Cardiac muscle cell (in vitro differentiated cells and primary cell): ENCODE measurements around the gene WDR19. TPM values are rescaled to one million over a fixed set of nuclear protein-coding genes. Genes with fewer than 3 reads are reported as not detected.
"Not testable (repeated sequence)": the region's sequence is repeated elsewhere in the genome, so short reads cannot be mapped to it uniquely, and the experiment has no call there.

Experiments
- DNase-seq, 2 donors: peaks; one replicate each; pipeline versions ENCODE4 v3.0.0 to v3.0.0-alpha.2; 2010 to 2017; ENCODE audit warnings: low read depth in 1 of 2, low spot score in 1 of 2
- H3K27ac ChIP-seq: fragments of 200-600 bp; sonication (generic); 2 replicates; pipeline ENCODE4 v1.5.1; 2016
- H3K27me3 ChIP-seq: fragments of 200-600 bp; sonication (generic); 2 replicates; pipeline ENCODE4 v1.6.0; 2016; ENCODE audit warnings: control low read depth
- H3K36me3 ChIP-seq: fragments of 200-600 bp; sonication (generic); 2 replicates; pipeline ENCODE4 v1.5.1; 2016; ENCODE audit warnings: control low read depth
- H3K4me1 ChIP-seq: fragments of 200-600 bp; sonication (generic); 2 replicates; pipeline ENCODE4 v1.8.1; 2017; ENCODE audit warnings: low read depth, mild to moderate bottlenecking, mixed run types
- H3K4me3 ChIP-seq: fragments of 200-600 bp; sonication (generic); 2 replicates; pipeline ENCODE4 v1.5.1; 2016; ENCODE audit warnings: mild to moderate bottlenecking
- H3K9me3 ChIP-seq: fragments of 200-600 bp; sonication (generic); 2 replicates; pipeline ENCODE4 v1.5.1; 2017; ENCODE audit warnings: low read depth, mild to moderate bottlenecking, control low read depth
- CTCF ChIP-seq: IDR thresholded peaks from 2 replicates; pipeline ENCODE4 v1.5.1; 2012; ENCODE audit warnings: low read depth, mild to moderate bottlenecking, low read length
- polyA plus RNA-seq: library from polyadenylated mRNA; unstranded; fragments of >200 nt; fragmentation: Nextera tagmentation; extraction: Ambion mirVana; gene quantifications from 2 replicates; pipeline ENCODE4 v1.2.1, GENCODE V29; 2016
- total RNA-seq: library from RNA; depleted of rRNA; stranded (reverse); fragments of >200 nt; gene quantifications from 2 replicates; pipeline ENCODE4 v1.2.3, GENCODE V29; 2016

Gene WDR19
- total and polyA plus RNA-seq, 2 experiments from 2014 or later, result 28.2 to 50.3 TPM

GRCh38 chr4:39285853-39286252 lies 103.5 kb downstream of the WDR19 start:
- H3K36me3 ChIP-seq, result peaks cover 40% of the 10 kb centered on the region
- no peak for TF ChIP-seq CTCF

GRCh38 chr4:39286263-39286662 lies 103.9 kb downstream of the WDR19 start:
- Histone ChIP-seq H3K27ac (no peak overlapping the region), H3K36me3 (peaks cover 44% of the 10 kb centered on the region), H3K27me3 (no peaks in the 10 kb centered on the region), H3K9me3 (no peaks in the 10 kb centered on the region), H3K4me1 (no peaks in the 10 kb centered on the region), H3K4me3 (no peak overlapping the region)
- TF ChIP-seq CTCF, result no peak
- no peak for DNase-seq

More at GRCh38 chr4:39285853-39286252, 103.5 kb downstream of the WDR19 start:
- Histone ChIP-seq H3K4me3 (no peak overlapping the region), H3K4me1 (no peaks in the 10 kb centered on the region), H3K27ac (no peak overlapping the region), H3K9me3 (no peaks in the 10 kb centered on the region), H3K27me3 (no peaks in the 10 kb centered on the region)
- DNase-seq, result no peak

DNA sequence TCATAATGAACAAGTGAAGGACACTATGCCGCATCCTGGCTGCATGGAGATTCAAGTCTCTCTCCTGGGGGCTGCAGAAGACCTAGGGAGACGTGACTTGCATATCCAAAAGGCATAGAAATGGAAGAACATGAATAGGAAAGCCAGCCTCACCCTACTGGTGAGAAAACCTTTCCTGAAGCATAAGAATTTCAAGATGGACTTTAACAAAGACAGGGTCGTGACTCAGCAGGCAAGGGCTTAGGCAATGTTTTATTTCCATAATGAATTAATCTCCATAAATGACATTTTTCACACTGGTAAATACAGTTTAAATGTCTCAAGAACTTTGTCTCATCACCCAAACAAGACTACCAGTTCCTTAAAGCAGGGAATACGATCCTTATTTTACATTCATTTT lies 104.9 kb downstream of the WDR19 start:
- no peak overlapping the region for H3K4me3 ChIP-seq
- no peak for DNase-seq
- H3K27me3 ChIP-seq, result no peaks in the 10 kb centered on the region
- H3K36me3 ChIP-seq, result peaks cover 44% of the 10 kb centered on the region
- no peak overlapping the region for H3K27ac ChIP-seq
- TF ChIP-seq CTCF, result no peak
- H3K4me1 ChIP-seq, result no peaks in the 10 kb centered on the region
- no peaks in the 10 kb centered on the region for H3K9me3 ChIP-seq

DNA sequence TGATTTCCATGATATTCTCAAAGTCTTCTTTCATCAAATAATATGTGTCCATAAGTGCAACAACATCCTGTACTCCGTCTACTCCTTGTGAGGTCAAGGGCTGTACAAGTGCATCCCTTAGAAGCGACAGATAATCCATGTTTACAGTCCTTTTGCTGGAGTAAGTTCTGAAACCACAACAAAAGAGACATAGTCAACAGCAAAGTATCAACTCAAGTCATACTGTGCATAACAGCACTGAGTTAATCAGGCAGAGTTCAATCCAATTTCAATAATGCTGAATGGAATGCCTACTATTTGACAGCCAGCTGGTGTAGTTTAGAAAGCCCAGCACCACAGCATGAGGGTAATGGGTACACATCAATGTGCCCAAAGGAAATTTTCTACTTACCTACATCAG lies 109.4 kb downstream of the WDR19 start:
- DNase-seq, result no peak
- Histone ChIP-seq H3K4me1 (no peaks in the 10 kb centered on the region), H3K27me3 (no peaks in the 10 kb centered on the region), H3K9me3 (no peaks in the 10 kb centered on the region), H3K27ac (no peak overlapping the region), H3K36me3 (peaks cover 50% of the 10 kb centered on the region), H3K4me3 (no peak overlapping the region)
- no peak for TF ChIP-seq CTCF

GRCh38 chr4:39292433-39292832 lies 110.1 kb downstream of the WDR19 start:
- not testable (repeated sequence) for H3K9me3 ChIP-seq, DNase-seq, H3K4me3 ChIP-seq, H3K27ac ChIP-seq, H3K27me3 ChIP-seq, H3K4me1 ChIP-seq
- H3K36me3 ChIP-seq, result peaks cover 50% of the 10 kb centered on the region

DNA sequence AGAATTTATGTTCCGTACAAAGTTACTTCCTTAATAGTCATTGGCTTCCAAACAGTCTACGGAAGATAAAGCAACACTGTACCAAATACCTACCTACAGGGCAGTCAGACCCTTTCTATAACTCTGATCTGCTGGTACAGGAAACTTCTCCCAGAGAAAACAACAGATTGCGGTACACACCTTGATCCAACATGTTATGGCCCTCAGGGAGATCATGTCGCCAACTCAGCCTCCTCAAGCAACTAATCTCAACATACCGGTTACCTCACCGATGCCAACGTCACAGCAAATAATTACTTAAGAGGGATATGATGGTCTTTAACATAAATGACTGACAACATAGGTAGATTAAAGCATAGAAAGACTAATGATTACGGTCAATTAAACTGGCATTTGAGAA lies 113.5 kb downstream of the WDR19 start:
- H3K27ac ChIP-seq, result no peak overlapping the region
- no peak overlapping the region for H3K4me3 ChIP-seq
- H3K36me3 ChIP-seq, result peaks cover 32% of the 10 kb centered on the region
- DNase-seq, result no peak
- no peak for TF ChIP-seq CTCF
- H3K4me1 ChIP-seq, result no peaks in the 10 kb centered on the region
- no peaks in the 10 kb centered on the region for H3K27me3 ChIP-seq
- H3K9me3 ChIP-seq, result no peaks in the 10 kb centered on the region
